ENCODE data around the gene FMO3.

DNA sequence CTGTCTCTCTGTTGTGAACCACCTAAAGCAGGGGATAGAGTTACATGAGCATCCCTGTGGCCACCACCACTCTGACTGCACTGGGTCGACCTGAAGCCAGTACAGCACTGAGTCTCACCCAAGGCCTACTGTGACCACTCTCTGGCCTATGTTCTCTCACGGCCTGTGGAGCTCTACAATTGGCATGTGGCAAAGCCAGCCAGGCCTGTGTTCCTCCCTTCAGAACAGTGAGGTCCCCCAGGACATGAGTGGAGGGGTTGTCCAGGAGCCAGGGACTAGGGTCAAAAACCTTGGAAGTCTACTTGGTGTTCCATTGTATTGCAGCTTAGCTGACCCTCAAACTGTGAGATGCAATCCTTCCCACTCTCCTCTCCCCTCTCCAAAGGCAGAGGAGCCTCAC lies 42.7 kb upstream of the FMO3 start:
- TF ChIP-seq, protein P1, sequence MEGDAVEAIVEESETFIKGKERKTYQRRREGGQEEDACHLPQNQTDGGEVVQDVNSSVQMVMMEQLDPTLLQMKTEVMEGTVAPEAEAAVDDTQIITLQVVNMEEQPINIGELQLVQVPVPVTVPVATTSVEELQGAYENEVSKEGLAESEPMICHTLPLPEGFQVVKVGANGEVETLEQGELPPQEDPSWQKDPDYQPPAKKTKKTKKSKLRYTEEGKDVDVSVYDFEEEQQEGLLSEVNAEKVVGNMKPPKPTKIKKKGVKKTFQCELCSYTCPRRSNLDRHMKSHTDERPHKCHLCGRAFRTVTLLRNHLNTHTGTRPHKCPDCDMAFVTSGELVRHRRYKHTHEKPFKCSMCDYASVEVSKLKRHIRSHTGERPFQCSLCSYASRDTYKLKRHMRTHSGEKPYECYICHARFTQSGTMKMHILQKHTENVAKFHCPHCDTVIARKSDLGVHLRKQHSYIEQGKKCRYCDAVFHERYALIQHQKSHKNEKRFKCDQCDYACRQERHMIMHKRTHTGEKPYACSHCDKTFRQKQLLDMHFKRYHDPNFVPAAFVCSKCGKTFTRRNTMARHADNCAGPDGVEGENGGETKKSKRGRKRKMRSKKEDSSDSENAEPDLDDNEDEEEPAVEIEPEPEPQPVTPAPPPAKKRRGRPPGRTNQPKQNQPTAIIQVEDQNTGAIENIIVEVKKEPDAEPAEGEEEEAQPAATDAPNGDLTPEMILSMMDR (IDR thresholded peaks at IDR 0.05), result no peak
- no peak for TF ChIP-seq POLR2A (IDR thresholded peaks at IDR 0.05)
